Nephron progenitor cell (in vitro differentiated cells): ENCODE results near the gene PLD1.

Source experiments
- DNase-seq: peaks from one replicate; pipeline ENCODE4 v3.0.0; 2021
- H3K27ac Mint-ChIP-seq: 2 replicates; pipeline ENCODE4 v1.8.0; 2021; ENCODE audit warnings: mild to moderate bottlenecking, moderate library complexity, mixed read lengths
- H3K27me3 Mint-ChIP-seq: 2 replicates; pipeline ENCODE4 v1.8.0; 2021; ENCODE audit warnings: mild to moderate bottlenecking, low read depth, mixed read lengths; ENCODE audit not compliant: poor library complexity
- H3K36me3 Mint-ChIP-seq: 2 replicates; pipeline ENCODE4 v1.8.0; 2021; ENCODE audit warnings: low read depth, mixed read lengths
- H3K4me1 Mint-ChIP-seq: 2 replicates; pipeline ENCODE4 v1.8.0; 2021; ENCODE audit warnings: mixed read lengths
- H3K4me3 Mint-ChIP-seq: 2 replicates; pipeline ENCODE4 v1.8.0; 2021; ENCODE audit warnings: mild to moderate bottlenecking, moderate library complexity, mixed read lengths
- H3K9me3 Mint-ChIP-seq: 2 replicates; pipeline ENCODE4 v1.8.0; 2021; ENCODE audit warnings: mild to moderate bottlenecking, moderate library complexity, mixed read lengths
- CTCF ChIP-seq: fragments of 200-600 bp; sonication (generic); IDR thresholded peaks from 2 replicates; pipeline ENCODE4 v1.5.0; 2021; ENCODE audit warnings: antibody characterized with exemption

The PLD1 gene

GRCh38 chr3:171792531-171792930 lies 17.8 kb downstream of the PLD1 start:
- Mint-ChIP-seq H3K9me3 (no peaks in the 10 kb centered on the region), H3K27ac (no peak overlapping the region), H3K4me1 (peaks cover 26% of the 10 kb centered on the region), H3K36me3 (no peaks in the 10 kb centered on the region), H3K4me3 (no peak overlapping the region), H3K27me3 (no peaks in the 10 kb centered on the region)
- TF ChIP-seq CTCF, result no peak
- DNase-seq, result no peak

GRCh38 chr3:171791692-171792076 lies 18.6 kb downstream of the PLD1 start:
- no peaks in the 10 kb centered on the region for H3K36me3 Mint-ChIP-seq
- no peak overlapping the region for H3K27ac Mint-ChIP-seq
- no peak for DNase-seq
- H3K4me3 Mint-ChIP-seq, result no peak overlapping the region
- peaks cover 5% of the 10 kb centered on the region for H3K9me3 Mint-ChIP-seq
- peaks cover 26% of the 10 kb centered on the region for H3K4me1 Mint-ChIP-seq
- H3K27me3 Mint-ChIP-seq, result no peaks in the 10 kb centered on the region
- TF ChIP-seq CTCF, result no peak

- H3K4me3 Mint-ChIP-seq, result no peak overlapping the region
- TF ChIP-seq CTCF, result no peak
- H3K27ac Mint-ChIP-seq, result no peak overlapping the region
- peaks cover 26% of the 10 kb centered on the region for H3K4me1 Mint-ChIP-seq
- H3K36me3 Mint-ChIP-seq, result no peaks in the 10 kb centered on the region
- H3K27me3 Mint-ChIP-seq, result no peaks in the 10 kb centered on the region
- no peak for DNase-seq
- H3K9me3 Mint-ChIP-seq, result peaks cover 6% of the 10 kb centered on the region
These were observed 19.2 kb downstream of the PLD1 start for GRCh38 chr3:171790898-171791691.

GRCh38 chr3:171790574-171790897 lies 19.7 kb downstream of the PLD1 start:
- no peak for DNase-seq
- Mint-ChIP-seq H3K9me3 (peaks cover 6% of the 10 kb centered on the region), H3K27me3 (no peaks in the 10 kb centered on the region), H3K27ac (no peak overlapping the region), H3K4me3 (no peak overlapping the region), H3K4me1 (peaks cover 26% of the 10 kb centered on the region), H3K36me3 (no peaks in the 10 kb centered on the region)
- TF ChIP-seq CTCF, result no peak

- H3K4me1 Mint-ChIP-seq, result peaks cover 26% of the 10 kb centered on the region
- no peak for TF ChIP-seq CTCF
- H3K4me3 Mint-ChIP-seq, result no peak overlapping the region
- H3K9me3 Mint-ChIP-seq, result peaks cover 6% of the 10 kb centered on the region
- no peaks in the 10 kb centered on the region for H3K27me3 Mint-ChIP-seq
- no peak for DNase-seq
- no peaks in the 10 kb centered on the region for H3K36me3 Mint-ChIP-seq
- no peak overlapping the region for H3K27ac Mint-ChIP-seq
These were observed 20.4 kb downstream of the PLD1 start for GRCh38 chr3:171789759-171790505.
